GM18868 (cell line): ENCODE data around the gene PRKN.
"Not testable (repeated sequence)": the region's sequence is repeated elsewhere in the genome, so short reads cannot be mapped to it uniquely, and the experiment has no call there.

Experiments used
- ATAC-seq: cut with Tn5 transposase; IDR thresholded peaks from one replicate; pipeline ENCODE4 v1.9.1; 2021; ENCODE audit warnings: mild to moderate bottlenecking, moderate library complexity; ENCODE audit not compliant: unreplicated experiment

The PRKN gene

DNA sequence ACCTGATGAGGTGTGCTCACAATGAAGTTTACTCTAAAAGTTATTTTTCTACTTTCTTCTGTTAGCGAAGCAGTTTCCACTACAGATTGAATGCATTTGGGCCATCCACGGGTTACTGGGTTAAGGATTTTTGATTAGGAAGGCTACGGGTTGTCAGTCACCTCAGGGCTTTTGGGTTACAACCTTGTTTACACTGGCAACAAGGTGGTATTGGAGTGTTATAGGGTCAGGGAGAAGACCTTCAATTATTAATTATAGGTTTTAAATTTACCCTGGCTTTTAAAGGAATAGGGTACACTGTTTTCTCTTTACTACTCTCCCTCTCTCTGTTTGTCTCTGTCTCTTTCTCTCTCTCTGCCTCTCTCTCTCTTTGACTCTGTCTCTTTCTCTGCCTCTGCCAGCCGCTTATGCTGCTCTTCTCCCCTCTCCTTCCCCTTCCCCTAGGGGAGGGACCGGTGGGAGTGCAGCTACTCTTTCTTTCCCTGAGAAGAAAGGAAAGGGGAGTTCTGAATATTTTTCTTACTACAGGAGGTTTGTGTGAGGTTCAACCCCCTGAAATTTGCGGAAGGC is 1413.5 kb downstream of the PRKN start:
- ATAC-seq = no peak

DNA sequence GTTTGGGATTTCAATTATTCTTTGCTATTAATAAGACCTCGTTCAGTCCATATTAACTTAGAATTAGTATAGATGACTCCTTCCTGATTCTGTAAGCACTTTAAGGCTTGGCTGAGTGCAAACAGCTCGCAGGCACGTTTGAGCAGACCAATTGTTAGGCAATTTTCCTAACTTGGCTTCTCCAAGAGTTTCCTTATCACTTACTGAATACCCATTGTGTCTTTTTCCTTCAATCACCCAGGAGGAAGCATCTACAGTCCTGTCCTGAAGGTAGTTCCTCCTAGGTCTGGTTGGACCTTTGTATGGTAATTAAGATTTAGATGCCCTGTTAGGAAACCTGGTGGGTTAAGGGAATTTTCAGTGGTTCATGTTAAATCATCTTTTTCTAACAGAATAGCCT is 1414.1 kb downstream of the PRKN start:
- ATAC-seq = not testable (repeated sequence)

DNA sequence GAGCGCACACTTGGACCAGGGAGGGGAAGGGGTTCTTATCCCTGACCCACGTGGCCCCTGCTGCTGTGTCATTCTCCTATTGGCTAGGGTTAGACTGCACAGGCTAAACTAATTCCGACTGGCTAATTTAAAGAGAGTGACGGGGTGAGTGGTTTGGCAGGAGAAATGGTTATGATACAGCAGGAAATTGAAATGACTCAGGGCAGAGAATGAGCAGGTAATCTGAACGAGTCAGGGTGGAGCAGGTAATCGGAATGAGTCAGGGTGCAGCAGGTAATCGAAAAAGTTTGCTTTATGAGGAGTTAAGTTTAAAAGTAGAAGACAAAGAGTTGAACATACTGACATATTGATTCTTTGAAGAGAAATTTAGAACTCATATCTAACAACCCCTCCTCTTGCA is 1417.8 kb downstream of the PRKN start:
- ATAC-seq = not testable (repeated sequence)

DNA sequence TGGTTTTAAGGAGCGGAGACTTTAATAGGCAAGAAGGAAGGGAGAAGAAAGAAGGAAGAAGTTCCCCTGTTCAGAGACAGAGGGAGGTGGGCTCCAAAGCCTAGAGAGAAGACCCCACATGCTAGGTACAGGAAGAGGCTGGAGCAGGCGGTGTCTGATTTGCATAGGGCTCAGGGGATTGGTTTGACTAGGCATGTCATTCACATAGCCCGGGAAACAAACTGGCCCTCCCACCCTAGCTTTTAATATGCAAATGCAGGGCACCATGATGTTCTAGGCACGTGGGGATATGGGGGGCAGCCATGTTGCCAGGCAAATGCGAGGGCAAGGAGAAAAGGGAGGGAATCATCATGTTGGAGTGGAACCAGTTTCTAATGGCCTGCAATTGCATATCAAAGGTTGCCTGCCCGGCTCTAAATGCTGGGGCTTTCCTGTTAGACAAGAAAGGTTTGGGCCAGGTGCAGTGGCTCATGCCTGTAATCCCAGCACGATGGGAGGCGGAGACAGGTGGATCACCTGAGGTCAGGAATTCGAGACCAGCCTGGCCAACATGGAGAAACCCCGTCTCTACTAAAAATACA is 1419.4 kb downstream of the PRKN start:
- ATAC-seq = no peak

DNA sequence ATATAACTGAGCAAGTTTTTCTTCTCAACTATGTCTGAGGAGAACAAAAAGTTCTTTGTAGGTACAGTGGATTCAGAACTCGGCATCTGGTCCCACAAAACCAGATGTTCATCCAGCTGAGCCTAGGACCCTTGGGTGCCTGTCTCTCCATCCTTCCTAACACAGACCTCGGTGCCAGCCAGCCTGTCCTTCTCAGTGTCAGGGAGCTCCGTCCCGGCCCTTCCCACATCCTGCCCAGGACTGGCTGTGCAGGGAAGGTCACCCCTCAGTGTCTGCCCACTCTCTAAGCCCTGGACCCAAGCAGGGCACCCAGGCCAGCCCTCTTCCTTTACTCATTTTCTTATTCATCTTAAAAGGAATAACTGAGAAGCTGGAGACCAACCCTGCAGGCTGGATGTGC is 1421.7 kb downstream of the PRKN start:
- ATAC-seq = no peak

DNA sequence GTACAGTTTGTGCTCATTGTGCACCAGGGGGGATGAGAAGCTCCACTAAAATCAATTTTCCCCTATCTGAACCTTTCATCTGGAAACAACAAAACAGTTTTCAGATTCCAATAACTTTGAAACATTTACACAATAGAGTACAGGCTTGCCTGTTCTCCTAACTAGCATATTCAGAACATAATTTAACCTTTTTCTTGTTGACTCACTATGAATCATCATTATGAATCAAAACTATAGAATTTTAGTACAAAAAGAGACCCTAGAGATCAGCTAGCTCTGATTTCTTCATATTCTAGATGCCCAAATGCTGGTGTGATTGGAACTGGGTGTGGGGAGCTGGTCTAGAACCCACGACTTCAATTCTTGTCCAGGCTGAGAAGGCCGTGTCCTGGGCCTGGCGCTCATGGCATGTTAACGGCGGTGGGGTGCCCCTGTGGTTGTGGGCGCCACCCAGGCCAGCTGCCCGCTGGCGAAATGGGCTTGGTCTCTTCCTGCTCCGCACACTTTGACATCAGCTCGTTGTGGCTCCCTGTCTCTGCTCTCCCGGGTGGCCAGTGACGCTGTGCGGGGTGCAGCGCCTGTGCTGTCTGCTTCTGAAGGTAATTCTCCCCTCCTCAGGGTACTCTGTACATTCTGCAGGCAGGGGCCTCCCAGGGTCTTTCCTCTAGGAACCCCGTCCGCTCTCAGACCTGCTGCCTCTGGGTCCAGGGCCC is 1423.8 kb downstream of the PRKN start:
- ATAC-seq = no peak

DNA sequence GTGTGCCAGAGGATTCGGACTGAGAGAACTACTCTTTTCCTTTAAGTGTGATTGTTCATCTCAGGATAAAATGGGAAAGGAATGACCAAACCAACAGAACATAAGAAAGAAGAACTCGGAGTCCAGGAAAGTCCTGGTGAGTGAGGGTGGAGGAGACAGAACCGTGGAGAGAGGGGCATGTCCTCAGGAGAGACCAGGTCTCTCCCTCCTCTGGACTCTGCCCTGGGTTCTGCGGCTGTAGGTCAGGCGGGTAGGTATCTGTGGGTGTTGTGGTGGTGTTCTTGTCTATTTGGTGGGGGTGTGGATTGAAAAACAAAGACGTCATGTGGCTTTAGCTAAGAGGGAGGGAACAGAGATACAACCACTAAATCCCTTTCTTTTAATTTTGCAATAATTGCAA is 1424.6 kb downstream of the PRKN start:
- ATAC-seq = no peak

DNA sequence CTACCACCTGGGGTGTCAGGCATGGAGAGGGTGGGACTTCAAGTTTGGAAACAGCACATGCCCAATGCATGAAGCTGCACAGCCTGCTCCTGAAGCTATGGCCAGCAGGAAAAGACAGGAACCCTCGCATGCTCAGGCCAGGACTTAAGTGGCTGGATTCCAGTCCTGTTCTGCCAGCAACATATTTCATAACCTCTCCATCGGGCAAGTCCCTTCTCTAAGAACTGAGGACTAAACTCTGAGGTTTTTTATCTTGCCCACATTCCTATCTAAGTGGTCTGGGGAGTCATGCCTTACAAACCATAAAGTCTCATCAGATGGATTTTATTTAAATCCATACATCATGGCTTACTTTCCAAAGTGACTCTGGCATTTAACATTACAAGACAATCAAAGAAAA is 1426.2 kb downstream of the PRKN start:
- no peak for ATAC-seq

DNA sequence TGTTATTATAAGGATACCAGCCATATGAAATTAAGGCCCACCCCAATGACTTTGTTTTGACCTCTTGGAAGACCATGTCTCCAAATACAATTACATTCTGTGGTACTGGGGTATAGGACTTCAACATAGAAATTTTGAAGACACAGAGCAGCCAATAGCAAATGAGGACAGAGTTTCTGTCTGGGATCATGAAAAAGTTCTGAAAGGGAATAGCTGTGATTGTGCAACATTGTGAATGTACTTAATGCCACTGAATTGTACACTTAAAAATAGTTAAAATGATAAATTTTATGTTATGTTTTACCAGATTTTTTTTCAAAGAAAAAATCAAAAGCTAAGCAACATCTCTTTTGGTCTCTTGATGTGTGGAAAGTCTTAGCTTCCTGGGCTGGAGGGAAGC is 1426.7 kb downstream of the PRKN start:
- no peak for ATAC-seq

DNA sequence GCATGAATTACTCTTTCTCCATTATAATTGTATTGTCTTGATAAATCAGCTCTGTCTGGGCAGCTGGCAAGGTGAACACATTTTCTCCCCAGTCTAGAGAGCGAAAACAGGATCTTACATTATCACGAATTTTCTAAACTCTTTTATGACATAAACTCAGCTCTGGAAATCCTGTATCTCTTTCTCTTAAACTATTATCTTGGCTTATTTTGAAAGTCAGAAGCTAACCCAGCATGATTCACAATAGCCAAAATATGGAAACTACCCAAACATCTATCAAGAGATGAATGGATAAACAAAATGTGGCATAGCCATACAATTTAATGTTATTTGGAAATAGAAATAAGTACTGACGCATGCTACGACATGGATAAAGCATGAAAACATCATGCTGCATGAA is 1427.8 kb downstream of the PRKN start:
- no peak for ATAC-seq
